GM18861 (cell line): Measurements from ENCODE around the gene MARCHF2.

Source experiments
- ATAC-seq: cut with Tn5 transposase; IDR thresholded peaks from one replicate; pipeline ENCODE4 v1.9.1; 2021; ENCODE audit not compliant: unreplicated experiment

The MARCHF2 gene

DNA sequence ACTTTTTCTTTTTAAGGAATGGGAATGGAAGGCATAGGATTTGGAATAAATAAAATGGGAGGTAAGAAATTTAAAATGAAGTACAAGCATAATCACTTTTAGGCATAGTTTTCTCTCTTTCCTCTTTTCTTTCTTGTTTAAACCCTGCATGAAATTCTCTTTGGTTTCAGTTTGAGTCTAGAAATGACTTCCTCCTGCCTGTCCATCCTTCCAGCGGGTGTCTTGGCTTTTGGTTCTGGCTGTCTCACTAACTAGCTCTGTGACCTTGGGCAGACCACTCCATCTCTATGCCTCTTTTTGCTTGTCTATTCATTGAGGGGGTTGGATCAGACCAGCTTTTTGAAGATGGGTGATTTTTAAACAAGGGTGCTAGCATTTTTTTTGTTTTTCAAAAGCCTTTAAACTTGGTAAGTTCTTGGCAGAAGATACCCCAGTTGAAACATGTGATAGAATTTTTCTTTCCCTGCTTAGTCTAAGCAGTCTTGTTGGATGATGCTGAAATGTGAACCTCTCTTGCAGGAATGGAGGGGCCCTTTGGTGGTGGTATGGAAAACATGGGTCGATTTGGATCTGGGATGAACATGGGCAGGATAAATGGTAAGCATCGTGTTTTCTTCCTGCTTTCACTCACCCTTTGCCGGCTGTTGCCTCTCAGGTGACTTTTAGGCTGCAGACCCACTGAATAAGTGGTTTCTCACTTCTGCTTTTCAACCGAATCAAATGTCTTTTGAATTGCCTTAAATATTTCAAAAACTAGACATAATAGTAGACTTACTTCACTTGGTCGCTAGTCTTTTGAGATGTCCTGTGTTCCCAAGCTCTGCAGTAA, 60.8 kb downstream of the MARCHF2 start:
- peak; percentile 46 for ATAC-seq

DNA sequence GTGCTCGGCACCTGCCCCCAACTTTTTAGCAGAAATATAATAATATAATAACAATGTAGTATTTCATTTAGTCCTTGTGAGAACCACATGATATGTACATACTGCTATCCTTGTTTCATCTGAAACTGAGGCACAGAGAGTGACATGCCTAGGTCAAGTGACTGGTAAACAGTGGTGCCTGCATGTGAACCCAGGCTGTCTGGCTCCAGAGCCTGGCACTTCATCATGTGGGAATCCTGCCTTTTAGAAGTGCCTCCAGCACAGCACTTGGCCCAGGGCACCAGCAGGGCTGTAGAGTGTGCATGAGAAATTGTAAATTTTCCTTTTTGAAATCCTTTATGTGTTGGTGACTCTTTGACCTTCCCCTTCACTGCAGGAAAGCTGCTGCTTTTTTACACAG, 61.9 kb downstream of the MARCHF2 start:
- no peak for ATAC-seq

DNA sequence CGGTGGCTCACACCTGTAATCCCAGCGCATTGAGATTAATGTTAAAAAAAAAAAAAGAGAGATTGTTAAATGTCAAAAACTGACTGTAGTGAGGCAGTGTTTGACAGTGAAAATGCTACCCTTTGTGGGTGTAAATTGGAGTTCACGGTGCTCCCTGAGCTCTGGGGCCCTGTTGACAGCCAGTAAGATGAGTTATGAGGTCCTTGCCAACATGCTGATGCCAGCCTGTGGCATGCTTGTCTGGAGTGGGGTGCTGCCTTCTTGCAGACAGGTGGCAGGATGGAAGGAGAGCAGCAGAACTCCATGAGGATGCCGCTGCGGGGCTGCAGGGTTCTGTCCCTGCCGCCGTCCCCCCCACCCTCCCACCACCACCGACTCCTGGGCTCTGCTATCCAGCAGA, 63.4 kb downstream of the MARCHF2 start:
- no peak for ATAC-seq

DNA sequence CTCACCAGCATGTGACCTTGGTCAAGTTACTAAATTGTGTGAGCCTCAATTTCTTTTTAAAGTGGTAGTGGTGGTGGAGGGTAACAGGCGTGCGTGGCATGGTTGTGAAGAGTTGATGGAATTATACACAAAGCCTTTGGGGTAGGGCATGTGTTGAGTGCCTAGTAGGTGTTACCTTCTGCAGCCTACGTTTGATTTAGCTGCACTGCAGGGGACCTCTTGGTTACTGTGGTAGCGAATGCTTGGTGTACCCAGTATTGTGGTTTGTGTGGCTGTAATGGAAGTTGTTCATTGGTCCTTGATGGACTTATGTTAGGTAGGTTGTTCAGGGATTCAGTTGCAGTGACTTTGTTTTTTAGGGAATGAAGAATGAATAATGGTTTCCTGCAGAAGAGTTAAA, 64.8 kb downstream of the MARCHF2 start:
- no peak for ATAC-seq

DNA sequence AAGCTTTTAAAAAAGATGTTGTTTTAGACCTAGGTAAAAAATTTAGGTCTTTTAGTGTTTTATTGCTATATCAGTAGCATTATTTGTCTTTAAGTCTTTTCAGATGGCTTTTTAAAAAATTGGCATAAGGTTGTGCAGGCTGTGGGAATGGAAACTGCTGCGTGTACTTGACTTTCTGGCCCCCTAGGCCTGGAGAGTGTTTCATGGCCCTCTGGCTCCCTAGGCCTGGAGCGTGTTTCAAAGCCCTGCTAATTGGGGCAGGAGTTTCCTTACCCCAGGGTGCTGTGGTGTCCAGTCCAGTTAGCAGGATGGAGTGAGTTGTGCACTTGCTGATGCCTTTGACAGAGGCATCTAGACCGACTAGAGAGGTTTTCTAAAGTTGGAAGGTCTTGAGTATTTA, 65.5 kb downstream of the MARCHF2 start:
- no peak for ATAC-seq

- ATAC-seq, result no peak
Measured at GRCh38 chr19:8481201-8481600, 68.1 kb downstream of the MARCHF2 start.

DNA sequence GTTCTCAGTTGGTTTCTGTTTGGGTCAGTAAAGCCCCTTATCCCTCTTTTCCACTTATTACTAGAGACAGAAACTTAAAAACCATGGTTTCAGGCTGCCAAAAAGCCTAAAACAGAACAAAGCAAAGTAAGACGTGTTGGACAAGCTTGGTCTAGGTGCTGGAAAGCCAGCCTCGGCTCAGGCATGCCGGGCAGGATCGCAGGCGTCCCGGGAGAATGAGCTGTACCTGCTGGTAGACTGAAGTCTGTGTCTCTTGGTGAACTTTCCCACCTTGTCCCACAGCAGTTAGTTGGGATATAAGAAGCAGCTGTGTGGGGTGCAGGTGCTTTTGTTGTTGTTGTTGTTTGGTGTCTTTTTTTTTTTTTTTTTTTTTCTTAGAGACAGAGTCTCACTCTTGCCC, 68.5 kb downstream of the MARCHF2 start:
- ATAC-seq, result no peak

DNA sequence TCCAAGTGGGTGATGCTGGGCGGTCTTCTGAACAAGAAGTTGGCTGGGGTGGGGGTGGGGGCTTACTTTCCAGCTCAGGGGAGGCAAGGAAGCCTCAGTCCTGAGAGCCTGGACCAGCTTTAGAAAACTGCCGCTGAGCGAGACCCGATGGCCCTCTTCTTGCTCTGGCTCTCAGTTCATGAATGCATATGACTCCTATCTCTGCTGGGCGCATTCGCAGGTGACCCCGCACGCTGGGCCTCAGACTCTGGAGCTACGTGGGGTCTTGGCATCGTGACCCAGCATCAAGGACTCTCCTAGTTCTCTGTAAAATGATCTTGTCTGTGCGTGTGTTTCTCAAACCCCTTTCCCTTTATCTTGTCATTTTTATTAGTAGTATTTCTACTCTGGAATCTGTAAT, 69.6 kb downstream of the MARCHF2 start:
- no peak for ATAC-seq

DNA sequence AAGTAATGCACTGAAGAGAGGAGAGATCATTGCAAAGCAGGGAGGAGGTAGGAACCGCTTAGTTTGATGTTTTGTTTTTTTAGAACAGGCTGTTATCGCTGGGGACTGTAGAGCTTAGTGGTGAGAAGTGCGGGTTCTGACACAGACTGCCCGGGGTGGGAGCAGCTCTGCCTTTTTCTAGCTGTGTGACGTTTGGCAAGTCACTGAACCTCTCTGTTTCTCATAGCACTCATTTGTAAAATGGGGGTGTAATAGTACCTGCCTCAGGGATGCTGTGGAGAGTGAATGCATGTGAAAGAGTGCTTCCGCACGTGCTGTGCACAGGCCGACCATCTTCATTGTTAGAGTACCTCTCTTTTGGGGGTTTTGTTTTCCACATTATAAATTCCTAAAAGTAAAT, 70.1 kb downstream of the MARCHF2 start:
- ATAC-seq, result no peak

DNA sequence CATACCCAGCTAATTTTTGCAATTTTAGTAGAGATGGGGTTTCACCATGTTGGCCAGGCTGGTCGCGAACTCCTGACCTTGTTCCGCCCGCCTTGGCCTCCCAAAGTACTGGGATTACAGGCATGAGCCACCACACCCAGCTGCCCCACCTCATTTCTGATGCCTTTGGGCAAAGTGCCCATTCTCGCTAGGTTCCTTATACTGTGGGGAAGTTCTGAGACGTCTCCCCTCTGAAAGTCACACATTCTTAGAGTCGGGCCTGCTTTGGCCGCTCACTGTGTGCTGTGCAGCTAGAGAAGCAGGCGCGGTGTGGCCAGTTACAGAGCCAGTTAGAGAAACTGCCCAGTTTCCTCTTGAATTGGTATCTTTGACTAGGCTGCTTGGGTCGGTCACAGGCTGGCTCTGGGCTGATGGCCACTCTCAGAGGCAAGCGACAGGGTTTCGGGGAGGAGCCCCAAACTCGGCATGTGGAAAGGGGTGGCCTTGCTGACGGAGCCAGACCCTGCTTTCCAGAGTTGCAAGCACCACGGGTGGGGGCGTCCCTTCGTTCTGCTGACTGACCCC, 71.3 kb downstream of the MARCHF2 start:
- no peak for ATAC-seq

- no peak for ATAC-seq
Measured at GRCh38 chr19:8485561-8486371, 72.7 kb downstream of the MARCHF2 start.

GRCh38 chr19:8486661-8487136, 73.6 kb downstream of the MARCHF2 start:
- peak; percentile 3 for ATAC-seq

DNA sequence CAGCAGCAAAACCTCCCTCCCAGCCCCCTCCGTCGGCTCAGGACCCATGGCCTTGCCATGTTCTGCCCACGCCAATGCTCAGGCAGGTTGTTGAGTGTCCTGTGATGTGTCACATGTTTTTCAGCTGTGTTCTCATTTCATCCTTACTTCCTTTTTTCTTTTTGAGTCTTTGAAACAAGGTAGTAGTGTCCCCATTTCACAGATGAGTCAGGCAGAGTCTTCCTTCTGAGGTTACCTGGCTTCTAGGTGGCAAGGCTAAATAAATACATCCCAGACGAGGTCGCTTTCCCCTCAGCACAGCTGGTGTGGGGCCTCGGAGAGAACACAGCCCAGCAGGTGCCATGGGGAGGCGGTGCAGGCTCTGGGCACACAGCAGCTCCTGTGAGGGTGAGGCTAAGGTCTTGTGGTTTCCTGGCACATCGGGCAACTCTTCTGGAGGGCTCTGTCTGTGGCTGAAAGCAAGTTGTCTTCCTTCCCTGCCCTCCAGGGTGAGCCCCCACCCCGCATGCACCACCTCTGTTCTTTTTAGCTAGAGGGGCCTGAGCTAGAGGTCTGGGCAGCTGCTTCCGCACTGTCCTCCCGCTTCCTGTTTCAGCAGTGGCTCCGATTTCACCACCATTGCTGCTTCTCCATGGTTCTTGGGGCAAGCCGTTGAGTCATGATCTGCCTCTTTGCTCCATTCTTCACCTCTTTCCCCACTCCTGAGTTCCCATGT, 74.2 kb downstream of the MARCHF2 start:
- peak; percentile 73 for ATAC-seq

DNA sequence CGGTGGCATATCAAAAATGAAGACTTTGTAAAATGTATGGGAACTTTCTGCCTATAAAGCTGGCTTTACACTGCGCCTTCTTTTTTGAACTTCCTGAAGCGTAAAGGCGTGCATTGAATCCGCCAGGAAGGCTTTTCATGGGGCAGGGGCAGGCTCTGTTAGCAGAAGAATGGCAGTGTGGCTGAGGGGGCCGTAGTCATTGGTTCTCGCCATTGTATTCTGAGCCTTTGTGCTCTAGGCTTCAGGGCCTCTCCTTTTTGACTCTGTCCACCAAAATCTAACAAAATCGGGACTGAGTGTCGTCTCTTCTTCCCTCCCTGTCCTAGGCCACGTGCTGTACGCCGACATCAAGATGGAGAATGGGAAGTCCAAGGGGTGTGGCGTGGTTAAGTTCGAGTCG, 75.3 kb downstream of the MARCHF2 start:
- ATAC-seq, result no peak
